ENCODE measurements around the gene ZNF614. TPM values are rescaled to one million over a fixed set of nuclear protein-coding genes. Genes with fewer than 3 reads are reported as not detected.
"Not testable (repeated sequence)": the region's sequence is repeated elsewhere in the genome, so short reads cannot be mapped to it uniquely, and the experiment has no call there.

The ZNF614 gene
- total RNA-seq (2014; rRNA removed), result 9.7 and 11.1 TPM in 2 replicates
- 2.3 TPM for polyA plus RNA-seq (2012)

DNA sequence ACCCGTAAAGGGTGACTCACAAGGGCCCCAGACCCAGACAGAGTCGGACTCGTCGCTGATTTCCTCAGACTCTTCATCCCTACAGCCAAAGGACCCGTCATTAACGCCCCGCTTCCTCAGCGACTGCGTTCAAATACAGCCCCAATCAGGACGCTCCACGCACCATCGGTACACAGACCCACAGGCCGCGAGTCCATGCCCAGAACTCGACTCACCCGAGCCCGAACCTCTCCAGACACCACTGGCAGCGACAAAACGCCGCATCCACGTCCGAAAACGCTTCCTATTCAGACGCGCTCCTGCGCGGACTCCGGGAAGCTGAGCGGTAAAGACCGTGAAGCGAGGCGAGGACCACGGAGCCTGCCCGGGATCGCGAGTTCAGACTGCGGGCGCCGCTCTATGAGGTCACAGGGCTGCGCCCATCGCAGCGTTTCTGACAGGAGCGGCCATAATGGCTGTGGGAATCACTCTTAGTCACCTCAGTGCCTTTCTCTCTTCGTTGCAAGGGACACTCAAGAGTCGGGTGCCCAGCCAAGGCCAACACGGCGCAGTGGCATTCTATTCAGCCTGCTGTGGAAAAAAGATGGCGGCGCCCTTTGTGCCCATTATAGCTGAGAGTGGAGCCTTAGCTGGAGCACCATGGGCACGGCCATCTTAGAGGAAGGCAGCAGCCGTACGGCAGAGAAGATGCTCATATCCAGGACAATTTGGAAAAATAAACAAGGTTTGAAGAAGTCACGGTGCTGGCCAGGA is at the start of gene ZNF614:
Gene ZNF614 (minus strand): TSS at position 353 of the 753 bp plus-strand sequence. CDS start 2,634 bp downstream, outside the sequence.
- DNase-seq (ENCODE audit: low read depth), result peak; percentile 90

DNA sequence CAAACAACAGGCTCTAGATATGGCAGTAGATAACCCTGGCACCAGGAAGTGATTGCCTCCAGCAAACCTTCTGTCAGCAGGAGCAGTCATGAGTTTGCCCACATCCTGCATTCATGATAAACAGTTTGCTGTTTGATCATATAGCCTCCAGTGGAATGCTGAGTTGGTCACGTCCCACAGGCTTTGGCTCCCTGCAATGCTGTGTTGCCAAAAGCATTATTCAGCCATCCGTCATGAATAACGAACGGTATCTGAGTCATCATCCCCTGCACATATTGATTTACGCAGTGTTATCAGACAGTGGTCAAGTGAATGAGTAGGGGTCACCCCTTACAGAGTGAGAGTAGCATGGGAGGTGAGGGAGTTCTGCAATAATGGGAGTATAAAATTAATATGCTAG is 42.3 kb upstream of the ZNF614 start:
- no peak for DNase-seq (ENCODE audit: low read depth)

DNA sequence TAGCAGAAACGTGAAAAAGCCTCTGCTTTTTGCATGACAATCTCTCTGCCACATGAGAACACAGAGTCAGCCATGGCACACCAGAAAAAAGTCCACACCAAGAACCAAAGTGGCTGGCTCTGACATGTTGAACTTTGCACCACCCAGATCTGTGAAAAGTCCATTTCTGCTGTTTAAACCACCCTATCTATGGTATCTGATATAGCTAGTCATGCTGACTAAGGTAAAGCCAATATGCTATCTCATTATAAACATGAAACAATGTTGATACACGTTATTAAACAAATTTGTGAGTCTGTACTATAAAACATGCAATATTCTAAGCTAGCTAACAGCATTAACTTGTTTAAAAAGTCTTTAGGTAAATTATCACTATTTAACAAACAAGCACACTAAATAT is 41.5 kb upstream of the ZNF614 start:
- DNase-seq (ENCODE audit: low read depth), result no peak

DNA sequence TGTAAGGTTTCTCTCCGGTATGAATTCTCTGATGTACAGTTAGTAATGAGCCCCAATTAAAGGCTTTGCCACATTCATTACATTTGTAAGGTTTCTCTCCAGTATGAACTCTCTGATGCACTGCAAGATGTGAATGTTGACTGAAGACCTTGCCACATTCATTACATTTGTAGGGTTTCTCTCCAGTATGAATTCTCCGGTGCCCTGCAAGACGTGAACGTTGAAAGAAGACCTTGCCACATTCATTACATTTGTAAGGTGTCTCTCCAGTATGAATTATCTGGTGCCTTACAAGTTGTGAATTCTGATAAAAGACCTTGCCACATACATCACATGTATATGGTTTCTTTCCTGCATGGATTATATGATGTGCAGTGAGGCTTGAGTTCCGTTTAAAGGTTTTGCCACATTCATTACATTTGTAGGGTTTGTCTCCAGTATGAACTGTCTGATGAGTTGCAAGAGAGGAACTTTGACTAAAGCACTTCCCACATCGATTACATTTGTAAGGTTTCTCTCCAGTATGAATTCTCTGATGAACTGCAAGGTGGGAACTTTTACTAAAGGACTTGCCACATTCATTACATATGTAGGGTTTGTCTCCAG is 38.2 kb upstream of the ZNF614 start:
- DNase-seq (ENCODE audit: low read depth), result no peak

DNA sequence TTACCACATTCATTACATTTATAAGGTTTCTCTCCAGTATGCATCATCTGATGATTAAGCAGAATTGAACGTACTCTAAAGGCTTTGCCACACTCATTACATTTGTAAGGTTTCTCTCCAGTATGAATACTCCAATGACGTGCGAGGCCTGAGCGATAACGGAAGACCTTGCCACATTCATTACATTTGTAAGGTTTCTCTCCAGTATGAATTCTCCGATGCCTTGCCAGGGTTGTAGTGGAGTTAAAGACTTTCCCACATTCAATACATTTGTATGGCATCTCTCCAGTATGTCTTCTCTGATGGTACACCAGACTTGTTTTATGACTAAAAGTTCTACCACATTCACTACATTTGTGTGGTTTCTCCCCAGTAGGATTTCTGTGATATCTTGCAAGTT is 37.2 kb upstream of the ZNF614 start:
- no peak for DNase-seq (ENCODE audit: low read depth)

DNA sequence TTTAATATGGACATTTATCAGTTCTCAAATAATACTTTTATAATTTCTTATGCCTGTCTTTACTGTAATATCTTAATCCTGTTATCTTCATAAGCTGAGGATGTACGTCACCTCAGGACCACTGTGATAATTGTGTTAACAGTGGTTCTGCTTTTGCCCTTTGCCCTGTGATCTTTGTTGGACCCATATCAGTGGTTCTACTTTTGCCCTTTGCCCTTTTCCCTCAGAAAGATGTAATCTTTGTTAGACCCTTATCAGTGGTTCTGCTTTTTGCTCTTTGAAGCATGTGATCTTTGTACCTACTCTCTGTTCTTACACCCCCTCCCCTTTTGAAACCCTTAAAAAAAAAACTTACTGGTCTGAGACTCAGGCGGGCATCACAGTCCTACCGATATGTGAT is 28.3 kb upstream of the ZNF614 start:
- not testable (repeated sequence) for DNase-seq (ENCODE audit: low read depth)

DNA sequence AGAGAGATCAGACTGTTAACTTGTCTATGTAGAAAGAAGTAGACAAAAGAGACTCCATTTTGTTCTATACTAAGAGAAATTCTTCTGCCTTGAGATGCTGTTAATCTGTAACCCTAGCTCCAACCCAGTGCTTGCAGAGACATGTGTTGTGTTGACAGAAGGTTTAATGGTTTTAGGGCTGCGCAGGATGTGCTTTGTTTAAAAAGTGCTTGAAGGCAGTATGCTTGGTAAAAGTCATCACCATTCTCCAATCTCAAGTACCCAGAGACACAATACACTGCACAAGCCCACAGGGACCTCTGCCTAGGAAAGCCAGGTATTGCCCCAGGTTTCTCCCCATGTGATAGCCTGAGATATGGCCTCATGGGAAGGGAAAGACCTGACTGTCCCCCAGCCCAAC is 23.6 kb upstream of the ZNF614 start:
- DNase-seq (ENCODE audit: low read depth), result not testable (repeated sequence)

DNA sequence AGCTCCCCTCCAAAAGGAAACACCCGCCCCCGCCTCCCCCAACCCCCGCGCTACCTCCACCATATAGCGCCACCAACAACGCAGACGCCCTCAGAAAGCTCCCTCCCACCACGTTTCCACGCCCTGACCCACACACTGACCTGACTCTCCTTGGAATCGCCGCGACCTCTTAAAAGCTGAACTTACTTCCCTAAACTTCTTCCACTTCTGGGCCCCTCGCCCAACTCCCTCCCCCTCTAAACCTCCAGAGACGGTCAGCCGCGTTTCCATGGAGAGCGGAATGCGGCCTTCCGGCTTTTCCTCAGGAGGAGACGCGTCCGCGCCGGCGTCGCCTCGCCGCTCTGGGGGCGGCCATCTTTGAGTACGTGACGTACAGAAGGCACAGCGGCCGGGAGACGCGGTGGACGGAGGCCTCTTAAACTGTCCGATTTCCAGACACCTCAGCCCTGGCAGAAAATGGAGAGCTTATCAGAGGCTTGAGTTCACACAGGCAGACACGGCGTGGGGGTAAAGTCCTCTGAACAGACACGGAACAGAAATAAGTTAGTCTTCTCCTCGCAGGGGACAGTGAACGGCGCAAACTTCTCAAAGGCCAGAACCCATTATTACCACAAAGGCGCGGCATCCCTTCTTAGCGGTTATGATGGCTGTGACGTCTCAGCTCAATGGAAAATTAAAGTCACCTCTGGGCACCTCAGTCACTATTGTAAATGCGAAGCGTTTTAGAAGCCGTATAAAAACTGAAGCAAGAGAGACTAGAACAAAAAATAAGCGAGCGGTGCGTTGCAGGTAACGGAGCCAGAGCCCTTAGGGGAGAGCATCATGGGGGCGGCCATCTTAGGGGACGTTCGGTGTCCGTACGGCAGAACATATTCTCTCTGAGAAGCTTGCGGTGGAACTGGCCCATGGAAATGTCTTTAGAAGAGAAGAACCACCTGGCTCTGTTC is 20.6 kb upstream of the ZNF614 start, which contains the start of gene ZNF432:
Gene ZNF432 (minus strand): TSS at position 284 of the 947 bp plus-strand sequence. CDS start 1,970 bp downstream, outside the sequence.
- DNase-seq (ENCODE audit: low read depth), result peak; percentile 90

DNA sequence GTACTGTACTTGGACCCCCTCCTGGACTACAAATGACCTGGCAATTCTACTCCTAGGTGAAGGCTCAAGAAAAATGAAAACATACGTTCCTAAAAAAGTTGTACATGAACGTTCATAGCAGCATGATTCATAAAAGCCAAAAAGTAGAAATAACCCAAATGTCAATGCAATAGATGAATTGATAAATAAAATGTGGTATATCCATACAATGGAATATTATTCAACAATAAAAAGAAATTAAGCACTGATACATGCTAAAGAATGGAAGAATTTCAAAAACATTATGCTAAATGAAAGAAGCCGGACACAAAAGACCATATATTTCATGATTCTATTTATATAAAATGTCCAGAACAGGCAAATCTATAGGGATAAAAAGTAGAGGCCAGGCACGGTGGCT is 11.0 kb upstream of the ZNF614 start:
- DNase-seq (ENCODE audit: low read depth), result no peak

DNA sequence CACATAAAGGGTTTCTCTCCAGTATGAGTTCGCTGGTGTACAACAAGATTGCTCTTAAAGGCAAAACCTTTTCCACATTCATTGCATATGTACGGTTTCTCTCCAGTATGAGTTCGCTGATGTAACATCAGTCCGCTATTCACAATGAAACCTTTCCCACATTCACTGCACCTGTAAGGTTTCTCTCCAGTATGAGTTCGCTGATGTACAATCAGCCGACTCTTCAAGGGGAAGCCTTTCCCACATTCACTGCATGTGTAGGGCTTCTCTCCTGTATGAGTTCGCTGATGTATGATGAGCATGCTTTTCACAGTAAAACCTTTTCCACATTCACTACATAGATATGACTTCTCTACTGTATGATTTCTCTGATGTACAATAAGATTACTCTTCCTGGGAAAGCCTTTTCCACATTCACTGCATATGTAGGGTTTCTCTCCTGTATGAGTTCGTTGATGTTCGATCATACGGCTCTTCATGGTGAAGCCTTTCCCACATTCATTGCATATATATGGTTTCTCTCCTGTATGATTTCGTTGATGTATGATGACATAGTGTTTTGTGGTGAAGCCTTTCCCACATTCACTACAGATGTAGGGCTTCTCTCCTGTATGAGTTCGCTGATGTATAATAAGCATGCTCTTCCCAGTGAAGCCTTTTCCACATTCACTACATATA is 6.0 kb upstream of the ZNF614 start:
- peak; percentile 34 for DNase-seq (ENCODE audit: low read depth)

DNA sequence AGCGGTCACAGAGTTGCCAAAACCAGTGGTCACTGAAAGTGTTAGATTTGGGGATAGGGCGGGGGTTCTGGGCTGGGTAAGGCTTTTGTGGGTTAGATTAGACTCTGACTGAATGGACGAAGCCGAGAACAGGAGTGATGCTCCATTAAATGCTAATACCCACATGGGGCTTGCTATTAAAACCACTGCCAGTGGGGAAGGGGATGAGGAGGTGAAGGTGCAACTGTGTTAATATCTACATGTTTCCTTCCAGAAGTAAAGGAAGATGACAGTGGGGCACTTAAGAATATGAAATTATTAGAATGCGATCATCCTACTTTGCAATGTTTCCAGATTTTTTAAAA is 573 bp upstream of the ZNF614 start:
- no peak for DNase-seq (ENCODE audit: low read depth)

DNA sequence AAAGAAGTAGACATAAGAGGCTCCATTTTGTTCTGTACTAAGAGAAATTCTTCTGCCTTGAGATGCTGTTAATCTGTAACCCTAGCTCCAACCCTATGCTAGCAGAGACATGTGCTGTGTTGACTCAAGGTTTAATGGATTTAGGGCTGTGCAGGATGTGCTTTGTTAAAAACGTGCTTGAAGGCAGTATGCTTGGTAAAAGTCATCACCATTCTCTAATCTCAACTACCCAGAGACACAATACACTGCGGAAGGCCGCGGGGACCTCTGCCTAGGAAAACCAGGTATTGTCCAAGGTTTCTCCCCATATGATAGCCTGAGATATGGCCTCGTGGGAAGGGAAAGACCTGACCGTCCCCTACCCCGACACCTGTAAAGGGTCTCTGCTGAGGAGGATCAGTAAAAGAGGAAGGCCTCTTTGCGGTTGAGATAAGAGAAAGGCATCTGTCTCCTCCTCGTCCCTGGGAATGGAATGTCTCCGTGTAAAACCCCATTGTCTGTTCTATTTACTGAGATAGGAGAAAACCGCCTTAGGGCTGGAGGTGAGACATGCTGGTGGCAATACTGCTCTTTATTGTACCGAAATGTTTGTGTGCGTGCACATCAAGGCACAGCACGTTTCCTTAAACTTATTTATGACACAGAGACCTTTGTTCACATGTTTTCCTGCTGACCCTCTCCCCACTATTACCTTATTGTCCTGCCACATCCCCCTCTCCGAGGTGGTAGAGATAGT is 1.8 kb downstream of the ZNF614 start:
- not testable (repeated sequence) for DNase-seq (ENCODE audit: low read depth)

DNA sequence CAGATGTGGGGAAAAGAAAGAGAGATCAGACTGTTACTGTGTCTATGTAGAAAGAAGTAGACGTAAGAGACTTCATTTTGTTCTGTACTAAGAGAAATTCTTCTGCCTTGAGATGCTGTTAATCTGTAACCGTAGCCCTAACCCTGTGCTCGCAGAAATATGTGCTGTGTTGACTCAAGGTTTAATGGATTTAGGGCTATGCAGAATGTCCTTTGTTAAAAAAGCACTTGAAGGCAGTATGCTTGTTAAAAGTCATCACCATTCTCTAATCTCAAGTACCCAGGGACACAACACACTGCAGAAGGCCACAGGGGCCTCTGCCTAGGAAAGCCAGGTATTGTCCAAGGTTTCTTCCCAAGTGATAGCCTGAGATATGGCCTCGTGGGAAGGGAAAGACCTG is 3.7 kb downstream of the ZNF614 start:
- DNase-seq (ENCODE audit: low read depth), result not testable (repeated sequence)

DNA sequence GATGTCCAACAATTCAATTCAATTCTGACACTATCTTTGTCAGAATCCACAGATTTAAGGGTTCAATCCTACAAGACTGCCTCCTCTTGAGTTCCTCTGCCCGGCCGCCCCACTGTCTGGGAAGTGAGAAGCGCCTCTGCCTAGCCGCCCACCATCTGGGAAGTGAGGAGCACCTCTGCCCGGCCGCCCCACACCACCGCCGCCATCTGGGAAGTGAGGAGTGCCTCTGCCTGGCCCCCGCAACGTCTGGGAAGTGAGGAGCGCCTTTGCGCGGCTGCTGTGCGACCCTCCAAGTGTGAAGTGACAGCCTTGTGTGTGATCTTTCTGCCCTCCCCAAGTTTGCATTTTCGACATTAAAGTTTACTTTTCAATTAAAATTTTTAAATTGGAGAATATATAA is 6.0 kb downstream of the ZNF614 start:
- no peak for DNase-seq (ENCODE audit: low read depth)

DNA sequence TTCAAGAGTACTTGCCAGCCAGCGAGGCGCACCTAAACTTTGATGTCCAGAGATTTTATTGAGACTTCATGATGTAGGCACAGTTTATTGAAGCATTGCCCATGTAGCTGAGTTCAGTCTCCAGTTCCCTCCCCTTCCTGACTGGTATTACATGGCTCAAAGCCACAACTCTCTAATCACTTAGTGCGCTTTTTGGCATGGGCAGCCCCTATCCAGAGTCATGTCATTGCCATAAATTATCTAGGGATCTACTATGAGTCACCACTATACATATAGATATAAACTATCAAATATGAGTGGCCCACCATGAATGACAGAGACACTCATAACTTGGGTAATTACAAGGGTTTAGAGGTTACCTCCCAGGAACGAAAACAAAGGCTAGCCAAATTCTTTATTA is 7.7 kb downstream of the ZNF614 start:
- DNase-seq (ENCODE audit: low read depth), result no peak

DNA sequence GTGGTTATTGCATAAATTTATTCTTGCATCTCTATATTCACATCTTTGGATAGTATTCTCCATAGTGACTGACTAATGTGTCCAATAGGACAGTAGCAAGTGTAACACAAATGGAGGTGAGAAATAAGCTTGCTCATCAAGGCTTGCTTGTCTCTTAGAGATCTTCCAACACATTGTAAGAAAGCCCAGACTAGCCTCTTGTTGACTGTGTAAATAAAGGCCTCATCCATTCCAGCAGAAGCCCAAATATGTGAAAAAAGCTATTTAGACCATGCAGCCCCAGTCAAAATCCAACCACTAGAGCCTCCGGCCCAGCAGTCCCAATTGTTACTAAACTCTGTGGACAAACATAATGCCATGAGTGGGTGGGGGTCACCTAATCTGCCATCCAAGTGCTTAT is 17.5 kb downstream of the ZNF614 start:
- DNase-seq (ENCODE audit: low read depth), result no peak

DNA sequence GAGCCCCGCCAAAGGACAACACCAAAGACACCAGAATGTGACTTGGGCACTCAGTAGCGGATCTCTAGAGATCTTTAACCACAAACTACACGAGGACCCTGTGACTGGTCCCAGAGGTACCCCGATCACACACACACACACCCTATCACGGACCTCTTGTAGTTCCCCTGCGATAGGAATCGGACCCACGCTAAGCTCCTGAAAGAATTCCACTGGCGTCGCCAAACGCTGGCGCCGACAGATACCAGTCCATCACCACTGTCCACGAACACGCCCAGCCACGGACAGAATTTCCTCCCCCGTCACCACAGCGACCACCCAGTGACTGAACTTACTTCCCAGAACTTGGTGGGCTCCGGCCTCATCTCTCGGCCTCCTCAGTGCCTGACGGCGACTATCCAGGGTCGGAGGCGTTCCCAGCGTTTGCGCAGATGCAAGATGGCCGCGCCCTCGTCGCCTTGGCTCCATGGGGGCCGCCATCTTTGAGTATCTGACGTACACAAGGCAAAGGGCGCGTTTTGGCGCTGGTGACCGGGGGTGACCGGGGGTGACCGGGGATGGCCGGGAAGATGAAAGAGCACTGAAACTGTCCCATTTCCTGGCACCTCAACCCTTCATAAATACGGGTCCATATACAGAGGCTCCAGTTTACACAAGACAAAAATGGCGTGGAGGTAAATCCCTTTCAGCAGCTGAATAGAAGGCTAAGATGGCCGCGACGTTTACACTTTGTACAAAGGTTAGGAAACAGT is 20.2 kb downstream of the ZNF614 start, which contains the start of gene ZNF615:
Gene ZNF615 (minus strand): TSS at position 406 of the 752 bp plus-strand sequence. CDS start 4,500 bp downstream, outside the sequence.
- DNase-seq (ENCODE audit: low read depth), result peak; percentile 84

DNA sequence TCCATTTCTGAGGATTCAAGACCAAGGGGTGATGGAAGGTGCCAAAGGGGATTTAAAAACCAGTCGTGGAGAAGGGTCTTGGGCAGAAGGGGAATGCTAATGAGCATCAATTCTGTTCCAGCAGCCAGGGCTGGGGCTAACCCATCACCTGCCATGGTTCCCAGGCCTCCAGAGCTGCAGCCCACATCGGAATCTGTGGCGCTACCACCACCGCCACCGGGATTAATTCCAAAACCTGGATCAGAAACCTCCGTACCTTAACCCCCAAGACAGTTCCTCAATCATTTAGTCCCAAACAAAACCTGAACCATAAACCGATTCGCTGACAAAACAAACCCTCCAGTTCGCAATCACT is 20.8 kb downstream of the ZNF614 start:
- no peak for DNase-seq (ENCODE audit: low read depth)

DNA sequence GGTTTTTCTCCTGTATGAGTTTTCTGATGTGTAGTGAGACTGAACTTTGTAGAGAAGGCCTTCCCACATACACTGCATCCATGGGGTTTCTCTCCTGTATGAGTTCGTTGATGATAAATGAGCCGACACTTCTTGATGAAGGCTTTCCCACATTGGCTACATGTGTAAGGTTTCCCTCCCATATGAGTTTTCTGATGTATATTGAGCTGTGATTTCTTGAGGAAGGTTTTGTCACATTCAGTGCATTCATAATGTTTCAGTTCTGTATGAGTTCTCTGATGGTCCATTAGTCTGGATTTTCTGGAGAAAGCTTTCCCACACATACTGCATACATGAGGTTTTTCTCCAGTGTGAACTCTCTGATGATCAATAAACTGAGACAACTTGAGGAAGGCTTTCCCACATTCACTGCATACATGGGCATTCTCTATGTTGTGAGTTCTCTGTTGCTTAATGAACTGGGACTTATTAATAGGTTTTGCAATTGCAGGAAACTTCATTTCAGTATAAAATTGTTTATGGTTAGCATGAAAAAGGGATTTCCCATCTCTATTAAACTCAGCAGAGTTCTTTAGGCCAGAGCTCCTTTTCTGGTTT is 34.0 kb downstream of the ZNF614 start:
- no peak for DNase-seq (ENCODE audit: low read depth)

DNA sequence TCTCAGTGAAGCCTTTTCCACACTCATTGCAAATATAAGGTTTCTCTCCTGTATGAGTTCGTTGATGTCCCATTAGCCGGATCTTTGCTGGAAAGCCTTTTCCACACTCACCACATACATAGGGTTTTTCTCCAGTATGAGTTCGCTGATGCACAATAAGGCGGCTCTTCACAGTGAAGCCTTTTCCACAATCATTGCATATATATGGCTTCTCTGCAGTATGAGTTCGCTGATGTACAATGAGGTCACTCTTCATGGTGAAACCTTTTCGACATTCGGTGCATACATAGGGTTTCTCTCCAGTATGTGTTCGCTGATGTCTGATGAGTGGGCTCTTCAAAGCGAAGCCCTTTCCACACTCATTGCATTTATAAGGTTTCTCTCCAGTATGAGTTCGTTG is 34.8 kb downstream of the ZNF614 start:
- no peak for DNase-seq (ENCODE audit: low read depth)

All from LHCN-M2 (cell line).